Upper lobe of right lung (tissue), 1 donor: ENCODE data around the gene EXOSC9. TPM values are rescaled to one million over a fixed set of nuclear protein-coding genes. Genes with fewer than 3 reads are reported as not detected.

Experiments used
- ATAC-seq: fragments of 200-7000 bp; cut with Tn5 transposase; one replicate; pipeline ENCODE4 v1.9.1; 2020; ENCODE audit warnings: mild to moderate bottlenecking, moderate library complexity
- DNase-seq: peaks from one replicate; pipeline ENCODE4 v3.0.0-alpha.2; 2020
- H3K27ac ChIP-seq: fragments of 200-600 bp; one replicate; pipeline ENCODE4 v1.8.0; 2022
- H3K27me3 ChIP-seq: fragments of 200-600 bp; one replicate; pipeline ENCODE4 v1.8.0; 2022; ENCODE audit warnings: mild to moderate bottlenecking
- H3K36me3 ChIP-seq: fragments of 200-600 bp; one replicate; pipeline ENCODE4 v1.8.0; 2022
- H3K4me1 ChIP-seq: fragments of 200-600 bp; one replicate; pipeline ENCODE4 v1.8.0; 2022
- H3K4me3 ChIP-seq: fragments of 200-600 bp; one replicate; pipeline ENCODE4 v1.8.0; 2022; ENCODE audit warnings: mild to moderate bottlenecking
- H3K9me3 ChIP-seq: fragments of 200-600 bp; one replicate; pipeline ENCODE4 v1.8.0; 2022
- CTCF ChIP-seq: fragments of 200-600 bp; IDR thresholded peaks from one replicate; pipeline ENCODE4 v1.8.0; 2022; ENCODE audit warnings: antibody characterized with exemption
- intact Hi-C: fragments of 100-400 bp; cut with DNase I; formaldehyde crosslinking; loops from one replicate; pipeline ENCODE4 v1.11.0; 2022
- total RNA-seq: library from RNA; stranded (reverse); fragmentation: NEBNext Ultra II Directional; extraction: Animal tissue kit (Norgen Biotek cat#: 25700); gene quantifications from one replicate; pipeline ENCODE4 v1.2.1, GENCODE V29; 2021
- donor health status: DM: no; HTN: yes; CAD: no; lungs with severe emphysema.

Gene EXOSC9
- total RNA-seq, 1 donor from 2014 or later: 15.8 TPM

- ATAC-seq: peak; percentile 65
- peak; percentile 68 for DNase-seq
Measured at GRCh38 chr4:121764702-121765367, 36.3 kb upstream of the EXOSC9 start, which contains the start of gene SMIM43. TSS of gene SMIM43 (minus strand) at chr4:121765164. CDS start at chr4:121765105, 59 bp downstream.

GRCh38 chr4:121765368-121765705, 35.8 kb upstream of the EXOSC9 start:
- DNase-seq: no peak
- H3K4me3 ChIP-seq: peak overlapping the region; percentile 46
- H3K27me3 ChIP-seq: peaks cover 31% of the 10 kb centered on the region
- H3K27ac ChIP-seq: no peak overlapping the region
- TF ChIP-seq CTCF: no peak
- H3K36me3 ChIP-seq: no peaks in the 10 kb centered on the region
- intact Hi-C loops: no loop called here
- peaks cover 10% of the 10 kb centered on the region for H3K4me1 ChIP-seq
- no peak for ATAC-seq
- no peaks in the 10 kb centered on the region for H3K9me3 ChIP-seq

More at GRCh38 chr4:121764702-121765367, 36.3 kb upstream of the EXOSC9 start, which contains the start of gene SMIM43:
- Histone ChIP-seq H3K27me3 (peaks cover 31% of the 10 kb centered on the region), H3K9me3 (no peaks in the 10 kb centered on the region), H3K36me3 (no peaks in the 10 kb centered on the region), H3K27ac (no peak within 1 kb of the TSS), H3K4me3 (peak within 1 kb of the TSS; percentile 46), H3K4me1 (peaks cover 10% of the 10 kb centered on the region)
- TF ChIP-seq CTCF: no peak
- intact Hi-C loops: no loop called here

GRCh38 chr4:121765971-121766538, 35.1 kb upstream of the EXOSC9 start:
- no peaks in the 10 kb centered on the region for H3K9me3 ChIP-seq
- TF ChIP-seq CTCF: no peak
- peaks cover 31% of the 10 kb centered on the region for H3K27me3 ChIP-seq
- H3K27ac ChIP-seq: no peak overlapping the region
- no peaks in the 10 kb centered on the region for H3K36me3 ChIP-seq
- no peak overlapping the region for H3K4me3 ChIP-seq
- peaks cover 10% of the 10 kb centered on the region for H3K4me1 ChIP-seq
- intact Hi-C loops: no loop called here
- DNase-seq: no peak
- no peak for ATAC-seq

GRCh38 chr4:121767166-121767565, 34.0 kb upstream of the EXOSC9 start:
- ATAC-seq: no peak

GRCh38 chr4:121769341-121769740, 31.8 kb upstream of the EXOSC9 start:
- H3K36me3 ChIP-seq: no peaks in the 10 kb centered on the region
- H3K4me3 ChIP-seq: no peak overlapping the region
- H3K27ac ChIP-seq: no peak overlapping the region
- DNase-seq (no peak), ATAC-seq (peak; percentile 24)
- TF ChIP-seq CTCF: no peak
- H3K4me1 ChIP-seq: peaks cover 9% of the 10 kb centered on the region
- peaks cover 33% of the 10 kb centered on the region for H3K27me3 ChIP-seq
- intact Hi-C loops: no loop called here
- no peaks in the 10 kb centered on the region for H3K9me3 ChIP-seq

More at GRCh38 chr4:121767166-121767565, 34.0 kb upstream of the EXOSC9 start:
- intact Hi-C loops: no loop called here
- Histone ChIP-seq H3K9me3 (no peaks in the 10 kb centered on the region), H3K4me3 (no peak overlapping the region), H3K36me3 (no peaks in the 10 kb centered on the region), H3K27me3 (peaks cover 37% of the 10 kb centered on the region), H3K4me1 (peaks cover 10% of the 10 kb centered on the region), H3K27ac (no peak overlapping the region)
- TF ChIP-seq CTCF: no peak
- DNase-seq: no peak
